Activated T-cell treated with anti-CD3 and anti-CD28 coated beads, Interleukin-2, amount 50 U/mL, for 24 hours (primary cell): Measurements from ENCODE around the gene CCT8L2.
"Not testable (repeated sequence)": the region's sequence is repeated elsewhere in the genome, so short reads cannot be mapped to it uniquely, and the experiment has no call there.

Experiments used
- DNase-seq: peaks from one replicate; pipeline ENCODE4 v3.0.0-alpha.2; 2020
- H3K27ac Mint-ChIP-seq: 2 replicates; pipeline ENCODE4 v1.8.0; 2020; ENCODE audit warnings: mild to moderate bottlenecking, mixed read lengths
- H3K27me3 Mint-ChIP-seq: 2 replicates; pipeline ENCODE4 v1.8.0; 2020; ENCODE audit warnings: mixed read lengths
- H3K36me3 Mint-ChIP-seq: 2 replicates; pipeline ENCODE4 v1.8.0; 2020; ENCODE audit warnings: low read depth, mixed read lengths
- H3K4me1 Mint-ChIP-seq: 2 replicates; pipeline ENCODE4 v1.8.0; 2020; ENCODE audit warnings: low read depth, mixed read lengths
- H3K4me3 Mint-ChIP-seq: 2 replicates; pipeline ENCODE4 v1.8.0; 2020; ENCODE audit warnings: mild to moderate bottlenecking, moderate library complexity, mixed read lengths
- H3K9me3 Mint-ChIP-seq: 2 replicates; pipeline ENCODE4 v1.8.0; 2020; ENCODE audit warnings: mixed read lengths

The CCT8L2 gene

DNA sequence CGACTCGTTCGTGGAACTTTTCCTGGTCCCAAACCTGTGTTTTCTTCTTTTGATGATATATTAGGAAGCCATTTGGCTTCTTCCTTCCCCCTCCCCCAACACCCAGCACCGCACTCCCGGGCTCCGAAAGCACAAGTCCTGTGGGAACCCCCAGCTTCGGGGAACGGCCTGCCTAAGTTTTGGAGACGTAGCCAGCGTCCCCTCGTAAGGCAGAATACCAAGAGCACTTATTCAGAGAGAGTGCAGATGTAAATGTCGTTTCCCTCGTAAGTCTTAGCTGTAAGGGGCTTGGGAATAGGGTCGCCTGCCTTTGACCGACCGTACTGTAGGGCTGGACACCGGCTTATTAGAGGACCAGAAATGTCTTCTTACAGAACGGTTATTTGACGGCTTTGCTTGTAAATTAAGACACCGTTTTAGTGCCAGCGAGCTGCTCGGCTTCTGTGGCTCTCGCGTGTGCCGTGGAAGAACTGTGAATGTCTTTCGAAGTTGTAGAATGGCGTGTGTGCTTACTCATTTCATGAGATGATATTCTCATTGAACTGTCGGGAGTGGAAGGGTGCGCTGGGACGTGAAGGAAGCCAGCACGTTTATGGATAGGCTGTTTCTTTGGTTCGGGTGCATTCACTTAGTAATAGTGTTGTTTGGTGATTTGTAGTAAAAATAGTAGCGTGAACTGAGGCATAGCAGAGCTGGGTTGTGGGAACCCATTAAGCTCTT, 10.3 kb upstream of the CCT8L2 start:
- H3K27ac Mint-ChIP-seq = peak overlapping the region; percentile 87
- H3K27me3 Mint-ChIP-seq = peaks cover 40% of the 10 kb centered on the region
- not testable (repeated sequence) for H3K36me3 Mint-ChIP-seq, H3K9me3 Mint-ChIP-seq
- H3K4me3 Mint-ChIP-seq = peak overlapping the region; percentile 78
- peaks cover 14% of the 10 kb centered on the region for H3K4me1 Mint-ChIP-seq
- DNase-seq = peak; percentile 63

DNA sequence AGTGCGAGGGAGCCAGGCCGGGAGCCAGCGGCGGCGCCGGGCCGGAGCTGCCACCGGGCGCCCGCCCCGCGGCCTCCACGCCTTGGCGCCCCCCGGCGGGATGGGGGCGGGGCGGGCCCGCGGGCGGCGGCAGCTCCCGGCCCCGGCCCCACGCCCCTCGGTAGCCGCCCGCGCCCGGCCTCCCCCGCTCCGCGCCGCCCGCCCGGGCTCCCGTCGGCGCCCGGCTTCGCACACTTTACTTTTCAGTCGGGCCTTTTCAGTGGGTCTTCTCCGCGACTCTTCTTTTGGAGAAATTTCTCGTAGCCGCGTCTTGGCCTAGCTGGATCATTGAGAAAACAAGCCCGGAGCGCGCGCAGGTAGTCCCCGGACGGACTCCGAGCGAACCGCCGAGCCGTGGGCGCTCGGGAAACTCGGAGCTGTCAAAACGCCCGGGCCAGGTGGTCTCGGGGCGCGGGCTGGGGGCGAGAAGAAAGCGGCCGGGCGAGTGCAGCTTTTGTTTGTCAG, 9.7 kb upstream of the CCT8L2 start:
- DNase-seq, H3K36me3 Mint-ChIP-seq, H3K9me3 Mint-ChIP-seq: not testable (repeated sequence)
- peak overlapping the region; percentile 78 for H3K4me3 Mint-ChIP-seq
- peak overlapping the region; percentile 87 for H3K27ac Mint-ChIP-seq
- H3K4me1 Mint-ChIP-seq = peaks cover 14% of the 10 kb centered on the region
- H3K27me3 Mint-ChIP-seq = peaks cover 40% of the 10 kb centered on the region

DNA sequence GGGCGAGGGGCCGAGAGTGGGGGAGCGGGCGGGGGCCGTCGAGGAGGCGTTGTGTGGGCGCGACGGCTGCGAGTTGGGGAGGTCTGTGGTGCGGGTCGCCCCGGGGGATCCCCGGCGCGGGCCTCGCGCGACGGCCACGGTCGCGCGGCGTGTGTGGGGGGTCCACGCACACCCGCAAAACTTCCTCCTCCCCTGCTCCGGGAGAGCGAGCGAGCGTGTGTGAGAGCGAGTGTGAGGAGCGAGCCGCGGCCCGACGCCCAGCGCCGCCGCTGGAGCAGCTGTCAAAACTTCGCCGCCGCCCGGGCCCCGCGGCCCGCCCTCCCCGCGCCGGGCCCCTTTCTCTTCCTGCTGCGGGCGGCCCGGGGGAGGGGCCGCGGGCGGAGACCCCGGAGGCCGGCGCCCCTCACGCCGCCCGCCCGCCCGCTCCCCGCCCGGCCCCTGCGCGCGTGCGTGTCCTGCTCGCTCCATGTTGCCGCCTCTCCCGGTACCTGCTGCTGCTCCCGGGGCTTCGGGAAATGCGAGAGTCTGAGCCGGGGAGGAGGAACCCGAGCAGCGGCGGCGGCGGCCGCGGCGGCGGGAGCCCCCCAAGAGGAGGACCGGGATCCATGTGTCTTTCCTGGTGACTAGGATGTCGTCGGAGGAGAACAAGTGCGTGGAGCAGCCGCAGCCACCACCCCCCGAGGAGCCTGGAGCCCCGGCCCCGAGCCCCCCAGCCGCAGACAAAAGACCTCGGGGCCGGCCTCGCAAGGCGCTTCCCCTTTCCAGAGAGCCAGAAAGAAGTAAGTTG, 9.0 kb upstream of the CCT8L2 start:
- Mint-ChIP-seq H3K36me3 (peaks cover 3% of the 10 kb centered on the region), H3K4me1 (peaks cover 13% of the 10 kb centered on the region), H3K27ac (peak overlapping the region; percentile 61), H3K9me3 (no peaks in the 10 kb centered on the region), H3K4me3 (peak overlapping the region; percentile 73), H3K27me3 (peaks cover 36% of the 10 kb centered on the region)
- peak; percentile 62 for DNase-seq

DNA sequence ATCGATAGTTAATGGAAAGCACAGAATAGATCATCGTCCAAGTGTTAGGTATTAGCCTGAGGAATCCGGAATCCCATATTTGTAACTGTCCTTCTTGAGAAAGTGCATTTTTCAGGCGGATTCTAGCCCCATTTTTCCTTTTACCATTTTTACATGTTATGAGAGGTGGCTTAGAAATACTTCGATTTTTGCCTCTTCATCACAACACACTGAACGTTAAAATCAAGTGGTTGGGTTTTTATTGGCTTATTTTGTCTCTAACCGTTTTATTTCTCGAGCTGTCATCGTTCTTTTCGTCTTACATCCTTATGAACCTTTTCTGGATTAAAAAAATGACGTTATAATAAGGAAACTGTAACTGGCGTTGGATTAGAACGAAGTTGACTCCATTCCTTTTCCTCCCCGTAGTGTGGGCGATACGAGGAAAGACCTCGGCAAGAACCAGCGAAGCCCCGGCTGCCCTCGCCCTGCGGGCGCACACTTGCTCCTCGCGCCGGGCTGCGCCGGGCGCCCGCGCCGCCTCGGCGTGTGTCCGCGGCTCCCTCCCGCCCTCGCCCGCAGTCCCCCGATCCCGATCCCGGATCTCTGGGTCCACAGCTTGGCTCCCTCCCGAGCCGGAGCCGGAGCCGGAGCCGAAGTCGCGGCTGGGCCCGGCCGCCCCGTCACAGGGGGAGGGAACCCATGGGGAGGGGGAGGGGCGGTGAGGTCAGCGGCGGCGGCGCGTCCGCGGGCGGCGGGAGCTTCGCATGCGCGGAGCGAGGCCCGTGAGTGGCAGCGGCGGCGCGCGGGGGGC, 8.2 kb upstream of the CCT8L2 start:
- H3K9me3 Mint-ChIP-seq = not testable (repeated sequence)
- H3K4me1 Mint-ChIP-seq = peaks cover 11% of the 10 kb centered on the region

DNA sequence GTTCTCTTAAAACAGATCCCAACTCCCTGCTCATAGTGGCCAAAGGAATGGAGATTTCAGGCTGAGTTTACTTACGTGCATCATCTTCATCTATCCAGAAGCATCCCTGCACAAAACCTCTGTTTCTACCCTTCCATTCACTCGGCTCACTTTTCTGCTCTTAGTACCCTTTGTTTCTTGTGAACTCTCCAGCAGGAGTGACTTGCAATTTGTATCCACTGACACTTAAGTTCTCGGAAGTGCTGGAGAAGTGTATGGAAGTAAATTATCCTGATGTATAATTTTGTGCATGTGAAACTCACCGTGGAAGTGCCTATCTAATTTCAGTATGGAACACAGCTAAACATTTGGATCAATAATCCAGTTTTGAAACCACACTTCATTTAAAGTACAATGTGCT, 7.0 kb upstream of the CCT8L2 start:
- peaks cover 39% of the 10 kb centered on the region for H3K27me3 Mint-ChIP-seq
- not testable (repeated sequence) for H3K4me3 Mint-ChIP-seq, H3K9me3 Mint-ChIP-seq, H3K27ac Mint-ChIP-seq, H3K36me3 Mint-ChIP-seq, DNase-seq
- H3K4me1 Mint-ChIP-seq = peaks cover 11% of the 10 kb centered on the region

More for the DNA sequence above, 8.2 kb upstream of the CCT8L2 start:
- peak; percentile 81 for DNase-seq
- Mint-ChIP-seq H3K27me3 (peaks cover 40% of the 10 kb centered on the region), H3K4me3 (peak overlapping the region; percentile 51), H3K27ac (peak overlapping the region; percentile 76)
- not testable (repeated sequence) for H3K36me3 Mint-ChIP-seq

DNA sequence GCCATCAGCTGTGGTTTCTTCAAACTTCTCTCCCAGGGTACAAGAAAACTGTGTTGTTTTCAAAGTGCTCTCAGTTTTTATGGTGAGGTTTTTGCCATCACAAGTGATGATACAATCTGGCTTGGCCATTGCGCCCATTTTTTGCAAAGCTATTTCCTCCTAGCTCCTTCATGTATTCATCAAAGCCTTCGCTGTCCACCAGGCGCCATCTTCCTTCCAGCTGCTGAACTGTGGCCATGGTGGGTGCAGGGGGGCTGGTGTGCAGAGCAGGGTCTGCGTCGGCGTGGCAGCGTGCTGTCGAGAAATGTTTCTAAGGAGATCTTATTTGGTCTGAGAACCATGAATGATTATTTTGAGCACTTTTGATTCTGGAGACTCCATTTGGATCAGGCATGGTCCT, 2.6 kb upstream of the CCT8L2 start:
- H3K9me3 Mint-ChIP-seq, H3K36me3 Mint-ChIP-seq, DNase-seq, H3K27ac Mint-ChIP-seq, H3K4me3 Mint-ChIP-seq, H3K4me1 Mint-ChIP-seq: not testable (repeated sequence)
- H3K27me3 Mint-ChIP-seq = peaks cover 15% of the 10 kb centered on the region

DNA sequence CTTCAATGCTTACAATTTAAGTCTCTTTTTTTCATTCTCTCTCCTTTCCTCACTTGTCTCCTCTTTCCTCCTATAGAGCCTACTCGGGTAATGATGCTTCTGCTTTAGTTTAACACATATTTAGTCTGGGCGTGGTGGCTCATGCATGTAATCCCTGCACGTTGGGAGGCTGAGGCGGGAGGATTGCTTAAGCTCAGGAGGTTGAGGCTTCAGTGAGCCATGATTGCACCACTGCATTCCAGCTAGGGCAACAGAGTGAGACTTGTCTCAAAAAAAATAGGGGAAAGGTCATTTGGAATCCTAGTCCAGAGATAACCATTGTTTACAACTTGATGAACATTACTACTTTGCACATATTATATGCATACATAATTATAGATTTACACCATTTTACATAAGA, 1.4 kb upstream of the CCT8L2 start:
- H3K9me3 Mint-ChIP-seq = no peaks in the 10 kb centered on the region
- DNase-seq = no peak
- H3K36me3 Mint-ChIP-seq = no peaks in the 10 kb centered on the region
- no peak overlapping the region for H3K27ac Mint-ChIP-seq
- no peak overlapping the region for H3K4me3 Mint-ChIP-seq
- peaks cover 5% of the 10 kb centered on the region for H3K27me3 Mint-ChIP-seq
- no peaks in the 10 kb centered on the region for H3K4me1 Mint-ChIP-seq

DNA sequence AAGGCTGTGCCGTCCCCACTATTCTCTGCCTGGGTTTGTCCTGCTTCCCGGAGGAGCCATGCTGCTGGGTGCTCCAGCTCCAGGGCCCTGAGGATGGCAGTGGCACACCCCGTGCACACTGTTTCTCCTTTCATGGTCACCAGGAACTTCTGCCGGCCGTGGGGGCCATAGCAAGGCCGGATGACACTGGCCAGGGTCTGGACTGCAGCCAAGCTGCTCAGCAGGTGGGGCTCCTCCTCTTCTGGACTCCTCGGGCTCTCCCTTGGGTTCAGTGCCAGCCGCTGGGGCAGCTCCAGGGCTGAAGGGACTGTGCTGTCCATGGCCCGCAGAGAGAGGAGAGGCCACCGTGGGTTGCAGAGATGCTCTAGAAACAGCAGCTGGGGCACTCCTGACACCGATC, 379 bp downstream of the CCT8L2 start:
- not testable (repeated sequence) for DNase-seq, H3K27me3 Mint-ChIP-seq, H3K9me3 Mint-ChIP-seq, H3K27ac Mint-ChIP-seq, H3K36me3 Mint-ChIP-seq, H3K4me3 Mint-ChIP-seq, H3K4me1 Mint-ChIP-seq

DNA sequence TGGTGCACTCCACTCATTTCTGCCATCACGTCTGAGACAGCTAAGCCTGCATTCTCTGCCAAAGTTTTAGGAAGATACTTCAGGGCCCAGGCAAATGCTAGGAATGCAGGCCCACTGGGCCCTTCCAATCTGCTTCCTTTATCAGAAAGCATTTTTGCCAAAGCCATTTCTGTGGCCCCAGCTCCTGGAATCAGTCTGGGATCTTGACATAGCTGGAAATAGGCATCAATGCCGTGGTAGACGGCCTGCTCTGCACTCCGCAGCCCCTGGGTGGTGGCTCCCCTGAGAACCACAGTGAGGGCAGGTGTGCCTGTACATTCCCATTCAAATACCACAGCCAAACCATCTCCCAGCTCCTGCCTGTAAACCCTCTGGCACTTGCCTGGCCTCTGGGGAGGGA, 1.5 kb downstream of the CCT8L2 start:
- not testable (repeated sequence) for H3K9me3 Mint-ChIP-seq, H3K36me3 Mint-ChIP-seq, H3K27ac Mint-ChIP-seq, H3K4me3 Mint-ChIP-seq, DNase-seq, H3K27me3 Mint-ChIP-seq, H3K4me1 Mint-ChIP-seq

DNA sequence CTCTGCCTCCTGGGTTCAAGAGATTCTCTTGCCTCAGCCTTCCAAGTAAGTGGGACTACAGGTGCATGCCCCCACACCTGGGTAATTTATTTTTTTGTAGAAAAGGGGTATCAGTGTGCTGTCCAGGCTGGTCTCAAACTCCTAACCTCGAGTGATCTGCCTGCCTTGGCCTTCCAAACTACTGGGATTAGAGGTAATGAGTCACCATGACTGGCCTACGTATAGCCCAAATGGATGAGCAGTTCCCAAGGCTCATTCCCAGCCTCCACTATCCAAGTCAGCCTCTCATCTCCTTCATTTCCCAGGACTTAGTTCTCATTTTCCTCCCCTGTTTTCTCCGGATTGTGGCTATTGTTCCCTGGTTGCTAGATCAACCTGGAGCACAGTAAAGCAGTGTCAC, 5.6 kb downstream of the CCT8L2 start:
- no peak for DNase-seq
- no peaks in the 10 kb centered on the region for H3K4me1 Mint-ChIP-seq
- no peak overlapping the region for H3K4me3 Mint-ChIP-seq
- H3K36me3 Mint-ChIP-seq = no peaks in the 10 kb centered on the region
- no peak overlapping the region for H3K27ac Mint-ChIP-seq
- no peaks in the 10 kb centered on the region for H3K27me3 Mint-ChIP-seq
- no peaks in the 10 kb centered on the region for H3K9me3 Mint-ChIP-seq

DNA sequence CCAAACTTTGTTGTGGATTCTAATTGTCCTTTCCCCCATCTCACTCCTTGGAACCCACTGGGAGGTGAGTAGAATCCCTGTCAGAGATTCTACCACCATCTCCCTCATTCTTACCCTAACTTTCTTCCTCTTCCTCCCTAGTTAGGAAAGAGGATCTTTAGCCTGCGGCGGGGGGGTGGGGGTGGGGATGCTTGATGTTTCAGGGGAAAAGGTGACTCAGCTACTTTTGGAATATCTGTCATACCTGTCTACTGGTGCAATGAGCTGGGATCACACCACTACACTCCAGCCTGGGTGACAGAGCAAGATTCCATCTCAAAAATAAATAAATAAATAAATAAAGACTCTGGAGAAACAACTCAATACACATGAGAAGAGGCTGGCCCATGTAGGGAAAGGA, 6.4 kb downstream of the CCT8L2 start:
- no peaks in the 10 kb centered on the region for H3K9me3 Mint-ChIP-seq
- DNase-seq = no peak
- no peaks in the 10 kb centered on the region for H3K4me1 Mint-ChIP-seq
- no peak overlapping the region for H3K4me3 Mint-ChIP-seq
- H3K36me3 Mint-ChIP-seq = no peaks in the 10 kb centered on the region
- H3K27me3 Mint-ChIP-seq = no peaks in the 10 kb centered on the region
- no peak overlapping the region for H3K27ac Mint-ChIP-seq

DNA sequence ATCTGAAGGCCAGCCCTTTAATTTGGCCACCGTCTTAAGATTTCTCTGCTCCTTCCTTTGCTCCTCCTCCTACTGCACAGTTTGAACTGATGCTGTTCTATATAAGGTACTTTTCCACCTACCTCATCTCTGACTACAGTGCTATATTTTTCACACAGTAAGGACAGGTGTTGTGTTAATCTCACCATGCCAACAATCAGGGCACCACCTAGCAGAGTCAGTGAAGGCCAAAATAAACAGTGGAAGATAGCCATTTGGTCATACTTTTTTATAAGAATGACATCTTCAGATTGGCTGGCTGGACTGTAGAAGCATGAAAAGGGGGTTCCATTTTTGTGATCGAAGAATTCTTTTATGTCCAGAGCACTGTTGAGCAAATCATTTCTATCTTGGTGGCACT, 11.7 kb downstream of the CCT8L2 start:
- not testable (repeated sequence) for H3K36me3 Mint-ChIP-seq, H3K27me3 Mint-ChIP-seq

DNA sequence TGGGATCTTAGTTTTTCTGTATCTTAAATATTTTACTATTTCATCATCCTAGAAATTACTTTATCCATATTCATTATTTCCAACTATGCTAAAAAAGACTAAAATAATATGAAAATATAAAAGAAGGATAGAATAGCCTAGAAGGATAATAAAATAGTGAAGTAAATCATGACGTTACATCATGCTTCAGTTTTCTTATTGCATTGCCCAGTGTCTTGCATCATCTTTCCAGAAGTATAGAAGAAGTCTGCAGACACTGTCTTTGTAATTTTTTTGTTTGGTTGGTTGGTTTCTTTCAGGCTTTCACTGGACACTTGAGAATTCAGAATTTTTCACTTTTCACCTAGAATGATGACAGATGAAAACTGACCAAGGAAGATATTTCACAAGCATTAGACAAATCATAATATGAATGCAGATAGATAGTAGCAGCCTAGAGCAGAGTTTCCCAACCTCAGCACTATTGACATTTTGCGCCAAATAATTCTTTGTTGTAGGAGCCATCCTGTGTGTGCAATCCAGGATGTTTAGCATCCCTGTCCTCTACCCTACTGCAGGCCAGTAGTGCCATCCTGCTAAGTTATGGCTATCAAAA, 23.3 kb downstream of the CCT8L2 start:
- H3K4me3 Mint-ChIP-seq, H3K27ac Mint-ChIP-seq, DNase-seq, H3K36me3 Mint-ChIP-seq, H3K27me3 Mint-ChIP-seq, H3K9me3 Mint-ChIP-seq, H3K4me1 Mint-ChIP-seq: not testable (repeated sequence)

More for the DNA sequence above, 11.7 kb downstream of the CCT8L2 start:
- not testable (repeated sequence) for H3K4me3 Mint-ChIP-seq, H3K27ac Mint-ChIP-seq, H3K4me1 Mint-ChIP-seq, DNase-seq, H3K9me3 Mint-ChIP-seq

DNA sequence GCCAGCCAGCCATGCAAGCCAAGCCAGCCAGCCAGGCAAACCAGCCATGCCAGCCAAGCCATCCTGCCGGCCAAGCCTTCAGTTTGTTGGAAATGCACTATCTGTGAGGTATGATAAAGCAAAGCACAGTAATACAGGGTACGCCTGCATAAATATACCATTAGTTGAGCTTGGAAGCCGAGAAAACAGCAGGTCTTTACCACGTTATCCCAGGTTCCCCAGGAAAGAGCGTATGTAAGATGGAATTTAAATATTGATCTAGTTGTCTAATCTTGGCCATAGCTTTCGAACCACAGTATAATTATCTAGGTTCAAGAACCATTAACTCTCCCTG, 24.2 kb downstream of the CCT8L2 start:
- H3K36me3 Mint-ChIP-seq = no peaks in the 10 kb centered on the region
- H3K9me3 Mint-ChIP-seq = no peaks in the 10 kb centered on the region
- H3K27me3 Mint-ChIP-seq = no peaks in the 10 kb centered on the region
- no peak overlapping the region for H3K4me3 Mint-ChIP-seq
- H3K4me1 Mint-ChIP-seq = no peaks in the 10 kb centered on the region
- no peak overlapping the region for H3K27ac Mint-ChIP-seq
- DNase-seq = no peak
